Choroid plexus epithelial cell (primary cell): Measurements from ENCODE around the gene NSD1.

Source experiments
- DNase-seq: peaks from one replicate; pipeline ENCODE4 v3.0.0-alpha.2; 2010; ENCODE audit warnings: low read depth
- H3K4me3 ChIP-seq: 2 replicates; pipeline ENCODE4 v1.5.1; 2011; ENCODE audit warnings: low read depth, mild to moderate bottlenecking, control low read depth, low read length, moderate library complexity
- TF ChIP-seq, protein P1 (sequence below): conservative IDR thresholded peaks from 2 replicates; pipeline ENCODE4 v1.5.1; 2011; ENCODE audit warnings: low read depth, mild to moderate bottlenecking, control low read depth, inconsistent platforms, low read length, moderate library complexity

Gene NSD1

DNA sequence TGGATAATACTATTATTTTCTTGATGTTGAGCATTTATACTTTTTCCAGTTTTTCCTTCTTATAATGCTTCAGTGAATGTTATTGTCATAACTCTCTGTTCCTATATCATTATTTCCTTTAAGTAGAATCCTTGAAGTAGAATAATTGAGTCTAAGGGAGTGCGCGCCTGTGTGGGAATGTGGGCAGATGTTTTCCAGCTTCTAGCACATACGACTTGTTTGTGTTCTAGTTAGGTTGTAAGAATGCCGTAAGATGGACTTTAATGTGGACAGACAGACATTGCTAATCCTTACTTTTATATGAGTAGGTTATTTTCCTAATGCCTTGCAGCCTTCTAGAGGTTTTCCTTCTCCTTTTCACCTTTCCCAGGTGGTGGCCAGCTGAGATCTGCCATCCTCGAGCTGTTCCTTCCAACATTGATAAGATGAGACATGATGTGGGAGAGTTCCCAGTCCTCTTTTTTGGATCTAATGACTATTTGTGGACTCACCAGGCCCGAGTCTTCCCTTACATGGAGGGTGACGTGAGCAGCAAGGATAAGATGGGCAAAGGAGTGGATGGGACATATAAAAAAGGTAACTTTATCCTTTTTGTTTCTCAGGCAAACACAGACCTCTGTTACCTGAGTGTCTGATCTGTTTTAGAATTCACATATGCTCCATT lies 135.8 kb downstream of the NSD1 start:
- no peak overlapping the region for H3K4me3 ChIP-seq
- no peak for DNase-seq
- TF ChIP-seq, protein P1, sequence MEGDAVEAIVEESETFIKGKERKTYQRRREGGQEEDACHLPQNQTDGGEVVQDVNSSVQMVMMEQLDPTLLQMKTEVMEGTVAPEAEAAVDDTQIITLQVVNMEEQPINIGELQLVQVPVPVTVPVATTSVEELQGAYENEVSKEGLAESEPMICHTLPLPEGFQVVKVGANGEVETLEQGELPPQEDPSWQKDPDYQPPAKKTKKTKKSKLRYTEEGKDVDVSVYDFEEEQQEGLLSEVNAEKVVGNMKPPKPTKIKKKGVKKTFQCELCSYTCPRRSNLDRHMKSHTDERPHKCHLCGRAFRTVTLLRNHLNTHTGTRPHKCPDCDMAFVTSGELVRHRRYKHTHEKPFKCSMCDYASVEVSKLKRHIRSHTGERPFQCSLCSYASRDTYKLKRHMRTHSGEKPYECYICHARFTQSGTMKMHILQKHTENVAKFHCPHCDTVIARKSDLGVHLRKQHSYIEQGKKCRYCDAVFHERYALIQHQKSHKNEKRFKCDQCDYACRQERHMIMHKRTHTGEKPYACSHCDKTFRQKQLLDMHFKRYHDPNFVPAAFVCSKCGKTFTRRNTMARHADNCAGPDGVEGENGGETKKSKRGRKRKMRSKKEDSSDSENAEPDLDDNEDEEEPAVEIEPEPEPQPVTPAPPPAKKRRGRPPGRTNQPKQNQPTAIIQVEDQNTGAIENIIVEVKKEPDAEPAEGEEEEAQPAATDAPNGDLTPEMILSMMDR: no peak

DNA sequence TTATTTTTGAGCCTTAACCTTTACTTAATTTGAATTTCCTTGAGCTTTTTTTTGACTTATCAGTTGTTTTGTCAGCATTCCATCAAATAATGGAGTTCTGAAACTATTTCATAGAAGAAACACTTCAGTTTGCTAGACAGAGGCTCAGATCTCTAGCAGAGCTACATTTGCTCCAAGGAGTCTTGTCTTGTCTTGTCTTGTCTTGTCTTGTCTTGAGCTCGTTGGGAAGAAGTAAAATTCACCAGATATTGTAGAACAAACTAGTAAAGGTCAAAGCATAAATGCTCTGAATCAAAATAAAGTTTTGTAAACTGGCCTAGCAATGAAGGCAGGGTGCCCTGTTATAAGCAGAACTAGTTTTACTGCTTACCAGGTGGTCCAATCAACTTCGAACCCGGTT lies 136.4 kb downstream of the NSD1 start:
- TF ChIP-seq, protein P1: no peak
- no peak for DNase-seq
- H3K4me3 ChIP-seq: no peak overlapping the region

DNA sequence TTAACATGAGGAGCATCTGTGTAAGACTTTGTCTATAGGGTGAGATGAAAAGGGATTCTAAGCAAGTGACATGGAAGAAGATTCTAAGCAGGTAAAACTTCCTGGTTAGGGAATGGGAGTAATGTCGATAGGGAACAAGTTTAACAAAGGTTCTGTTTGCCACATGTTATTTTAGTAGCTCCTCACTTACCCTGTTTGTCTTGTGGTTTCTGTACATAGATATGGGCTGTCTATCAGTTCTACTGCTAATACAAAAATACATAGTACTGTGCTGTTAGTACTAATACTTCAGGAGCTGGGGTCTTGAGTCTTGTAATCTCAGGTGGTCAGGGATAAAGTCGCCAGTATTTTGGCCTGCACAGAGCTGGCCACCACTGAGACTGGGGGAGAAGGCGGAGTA lies 137.1 kb downstream of the NSD1 start:
- TF ChIP-seq, protein P1: no peak
- no peak for DNase-seq
- H3K4me3 ChIP-seq: no peak overlapping the region

DNA sequence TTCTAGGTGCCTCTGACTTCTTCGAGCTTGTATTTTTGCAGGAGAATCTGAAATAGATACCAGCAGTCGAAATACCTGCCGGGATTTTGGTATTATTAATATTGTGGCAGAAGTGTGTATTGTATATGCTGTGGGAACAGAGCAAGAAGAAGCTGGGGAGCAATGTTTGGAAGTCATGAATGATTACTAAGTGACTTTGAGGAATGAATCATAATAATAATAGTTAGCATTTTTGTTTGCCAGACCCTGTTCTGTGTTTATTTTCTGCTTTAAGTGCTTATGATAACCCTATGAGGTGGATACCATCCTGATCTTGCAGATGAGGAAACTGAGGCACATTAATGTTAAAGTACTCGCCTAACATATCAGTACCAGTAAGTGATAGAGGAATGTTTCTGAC lies 137.5 kb downstream of the NSD1 start:
- TF ChIP-seq, protein P1: no peak
- no peak overlapping the region for H3K4me3 ChIP-seq
- peak; percentile 15 for DNase-seq

DNA sequence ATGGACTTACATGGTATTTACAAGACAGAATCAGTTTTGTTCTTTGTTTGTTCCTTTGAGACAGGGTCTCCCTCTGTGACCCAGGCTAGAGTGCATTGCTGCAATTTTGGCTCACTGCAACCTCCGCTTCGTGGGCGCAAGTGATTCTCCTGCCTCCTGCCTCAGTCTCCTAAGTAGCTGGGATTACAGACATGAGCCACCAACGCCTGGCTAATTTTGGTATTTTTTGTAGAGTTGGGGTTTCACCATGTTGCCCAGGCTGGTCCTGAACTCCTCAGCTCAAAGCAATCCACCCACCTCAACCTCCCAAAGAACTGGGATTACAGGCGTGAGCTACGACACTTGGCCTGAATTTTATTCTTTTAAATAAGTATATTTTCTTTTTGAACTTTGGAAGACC lies 142.3 kb downstream of the NSD1 start:
- no peak overlapping the region for H3K4me3 ChIP-seq
- TF ChIP-seq, protein P1: no peak
- DNase-seq: no peak

DNA sequence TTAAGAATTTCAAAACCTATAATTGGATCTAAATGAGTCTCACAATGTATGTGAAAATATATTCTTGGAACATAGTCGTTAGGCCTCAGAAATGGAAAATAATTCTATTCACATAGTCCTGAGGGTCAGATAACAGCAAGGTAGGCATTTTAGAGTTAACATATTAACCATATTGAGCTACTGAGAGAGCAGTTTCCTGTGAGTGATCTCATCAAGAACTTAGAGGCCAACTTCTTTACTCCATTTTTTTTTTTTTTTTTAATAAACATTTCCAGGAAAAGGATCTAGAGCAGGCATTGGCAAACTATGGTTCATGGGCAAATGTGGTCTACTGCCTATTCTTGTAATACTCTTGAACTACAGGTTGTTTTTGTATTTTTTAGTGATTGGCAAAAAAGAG lies 143.3 kb downstream of the NSD1 start:
- TF ChIP-seq, protein P1: no peak
- peak; percentile 23 for DNase-seq

DNA sequence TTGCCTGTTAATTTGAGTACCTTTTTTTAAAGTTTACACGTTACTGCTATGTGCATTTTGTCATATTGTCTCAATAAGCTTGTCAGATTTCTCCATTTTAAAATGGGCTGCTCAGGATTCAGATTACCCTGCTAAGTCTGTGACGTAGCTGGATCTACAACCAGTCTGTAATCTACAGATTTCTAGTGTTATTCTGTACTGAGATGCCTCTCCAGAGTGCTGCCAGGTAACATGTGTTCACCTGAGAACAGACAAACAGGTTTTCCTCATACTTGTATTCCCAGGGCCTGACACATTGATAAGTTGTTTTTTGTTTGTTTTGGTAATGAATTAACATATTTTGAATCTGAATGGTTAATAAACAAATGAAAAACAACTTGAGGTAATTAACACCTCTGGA lies 154.6 kb downstream of the NSD1 start:
- no peak overlapping the region for H3K4me3 ChIP-seq
- TF ChIP-seq, protein P1: no peak
- DNase-seq: no peak

More for the DNA sequence above, 143.3 kb downstream of the NSD1 start:
- no peak overlapping the region for H3K4me3 ChIP-seq
